ENCODE data around the gene GRM8. TPM values are rescaled to one million over a fixed set of nuclear protein-coding genes. Genes with fewer than 3 reads are reported as not detected.
A peak's percentile ranks its signal among the peaks of the same experiment; 100 is the strongest.

The GRM8 gene
- not detected for polyA plus RNA-seq (2013, experiment 1 of 2; ENCODE audit: insufficient read length)
- polyA plus RNA-seq (2013, experiment 2 of 2; ENCODE audit: insufficient read length): not detected

DNA sequence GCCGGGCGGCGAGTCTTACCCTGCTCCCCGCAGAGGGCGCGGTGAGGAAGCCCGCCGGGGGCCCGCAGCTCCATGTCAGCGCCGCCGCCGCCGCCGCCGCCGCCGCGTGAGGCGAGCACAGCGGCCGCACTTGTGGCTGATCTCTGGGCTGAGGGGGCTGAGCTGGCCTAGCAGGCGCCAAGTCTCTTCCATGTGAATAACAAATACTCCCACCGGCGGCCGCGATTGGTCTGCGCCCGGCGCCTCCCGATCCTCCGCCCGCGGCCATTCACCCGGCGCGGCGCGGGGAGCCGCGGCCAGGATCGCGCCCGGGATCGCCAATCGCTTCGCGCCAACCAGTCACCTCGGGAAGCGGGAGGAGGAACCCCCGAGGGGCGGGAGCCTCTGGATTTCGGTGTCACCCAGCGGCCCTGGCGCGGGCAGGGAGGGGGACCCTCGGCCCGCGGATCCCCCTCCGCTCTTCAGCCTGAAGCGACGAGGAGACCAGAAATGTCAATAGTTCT lies at the start of gene GRM8:
TSS of gene GRM8 (minus strand) at position 164 of the 503 bp plus-strand sequence.
- peak; percentile 28 for DNase-seq

DNA sequence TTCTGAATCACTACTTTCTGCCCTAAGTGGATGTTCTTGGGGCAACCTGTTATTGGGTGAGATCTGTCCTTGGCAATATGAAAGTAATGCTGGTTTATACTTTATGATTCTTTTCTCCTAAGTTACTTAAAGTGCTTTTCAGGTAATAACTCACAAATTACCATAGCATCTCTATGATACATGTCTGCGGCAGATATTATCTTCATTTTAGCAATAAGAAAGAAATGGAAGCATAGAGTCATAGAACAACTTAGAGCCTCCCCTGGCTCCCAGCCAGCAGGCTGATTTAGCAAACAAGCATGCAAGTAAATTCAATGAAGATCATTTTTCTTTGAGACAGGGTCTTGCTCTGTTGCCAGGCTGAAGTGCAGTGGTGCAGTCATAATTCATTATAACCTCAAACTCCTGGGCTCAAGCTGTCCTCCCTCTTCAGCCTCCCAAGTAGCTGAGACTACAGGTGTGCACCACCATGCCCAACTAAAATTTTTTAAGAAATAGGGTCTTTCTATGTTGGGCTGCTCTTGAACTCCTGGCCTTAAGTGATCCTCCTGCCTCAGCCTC lies 38.1 kb upstream of the GRM8 start:
- no peak for DNase-seq

- DNase-seq: no peak
Measured at GRCh38 chr7:127290116-127290655, 37.4 kb upstream of the GRM8 start.

GRCh38 chr7:127287133-127287532 lies 34.4 kb upstream of the GRM8 start:
- DNase-seq: no peak

- no peak for DNase-seq
Measured at GRCh38 chr7:127270093-127270492, 17.4 kb upstream of the GRM8 start.

DNA sequence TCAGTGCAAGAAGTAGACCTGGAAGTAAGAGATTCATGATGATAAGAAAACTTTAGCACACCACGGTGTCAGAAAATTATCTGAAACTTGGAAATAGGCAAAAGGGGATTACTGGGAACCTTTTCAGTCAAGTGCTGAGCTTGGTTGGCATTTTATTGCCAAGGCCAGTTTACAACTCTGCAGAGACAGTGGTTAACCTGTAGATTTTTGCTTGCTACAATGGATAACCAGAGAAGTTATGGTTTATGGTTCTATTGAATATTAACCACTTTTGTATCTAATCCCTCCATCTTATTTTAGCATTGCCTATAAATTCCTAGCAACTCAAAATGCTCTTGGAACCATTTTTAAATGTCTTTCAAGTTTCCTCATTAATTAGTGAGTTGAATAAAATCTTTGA lies 13.3 kb upstream of the GRM8 start:
- no peak for DNase-seq

- no peak for DNase-seq
Measured at GRCh38 chr7:127264219-127264618, 11.5 kb upstream of the GRM8 start.

DNA sequence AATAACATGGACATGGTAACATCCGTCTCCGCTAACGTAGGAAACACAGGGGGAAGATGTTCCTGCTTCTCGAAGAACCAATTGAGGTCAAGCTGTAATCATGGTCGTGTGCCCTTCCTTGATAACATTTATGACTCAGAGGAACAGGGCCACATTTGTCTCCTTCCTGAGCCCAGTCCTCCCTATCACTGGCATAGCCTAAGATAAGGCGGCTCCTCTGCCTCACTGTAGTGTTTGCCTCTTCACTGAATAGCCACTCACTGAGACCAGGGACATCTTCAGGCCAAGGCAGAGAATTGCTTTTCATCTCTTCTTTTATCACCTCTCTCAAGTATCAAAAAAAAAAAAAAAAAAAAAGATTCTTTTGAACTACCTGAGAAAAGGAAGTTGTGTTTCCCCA lies 5.4 kb upstream of the GRM8 start:
- DNase-seq: no peak

DNA sequence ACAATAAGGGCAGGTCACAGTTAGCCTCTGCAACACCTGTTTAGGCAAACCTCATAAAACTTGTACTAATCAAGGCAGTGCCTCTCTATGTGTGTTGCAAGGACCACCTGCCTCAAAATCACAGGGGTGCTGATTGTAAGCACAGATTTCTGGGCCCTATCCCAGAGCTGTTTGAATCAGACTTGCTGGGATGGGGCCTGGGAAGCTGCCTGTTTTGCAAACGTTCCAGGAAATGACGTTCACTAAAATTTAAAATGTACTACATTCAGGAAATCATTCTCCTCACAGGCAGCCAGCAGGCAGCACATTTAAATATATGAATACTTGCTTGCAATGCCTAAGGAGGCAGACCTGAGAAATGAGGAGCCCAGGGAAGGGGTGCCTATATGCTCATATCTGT lies 4.3 kb upstream of the GRM8 start:
- no peak for DNase-seq

GRCh38 chr7:127256041-127256725 lies 3.4 kb upstream of the GRM8 start:
- no peak for DNase-seq

DNA sequence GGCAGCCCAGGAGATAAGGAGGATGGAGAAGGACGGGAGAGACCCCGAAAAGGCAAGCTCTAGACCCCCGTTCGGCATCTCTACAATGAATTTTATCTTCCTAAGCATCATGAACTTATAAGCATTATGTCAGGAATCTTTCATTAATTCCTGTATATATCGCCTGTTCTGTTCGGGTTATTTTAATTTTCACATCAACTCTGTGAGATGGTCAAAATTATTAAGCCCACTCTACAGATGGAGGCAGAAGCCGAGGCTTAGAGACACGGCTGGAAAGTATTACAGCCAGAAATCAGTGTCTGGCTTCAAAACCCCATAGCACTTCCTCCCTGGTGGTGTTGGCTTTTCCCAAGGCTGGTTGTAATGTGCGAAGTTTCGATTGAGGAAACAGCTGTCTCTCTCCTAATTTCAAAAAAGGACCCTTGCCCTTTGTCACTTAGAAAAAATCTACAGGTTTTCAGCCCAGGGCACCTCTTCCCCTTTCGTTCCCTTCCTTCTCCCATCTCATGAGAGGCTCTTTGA lies 1.5 kb upstream of the GRM8 start:
- DNase-seq: no peak

DNA sequence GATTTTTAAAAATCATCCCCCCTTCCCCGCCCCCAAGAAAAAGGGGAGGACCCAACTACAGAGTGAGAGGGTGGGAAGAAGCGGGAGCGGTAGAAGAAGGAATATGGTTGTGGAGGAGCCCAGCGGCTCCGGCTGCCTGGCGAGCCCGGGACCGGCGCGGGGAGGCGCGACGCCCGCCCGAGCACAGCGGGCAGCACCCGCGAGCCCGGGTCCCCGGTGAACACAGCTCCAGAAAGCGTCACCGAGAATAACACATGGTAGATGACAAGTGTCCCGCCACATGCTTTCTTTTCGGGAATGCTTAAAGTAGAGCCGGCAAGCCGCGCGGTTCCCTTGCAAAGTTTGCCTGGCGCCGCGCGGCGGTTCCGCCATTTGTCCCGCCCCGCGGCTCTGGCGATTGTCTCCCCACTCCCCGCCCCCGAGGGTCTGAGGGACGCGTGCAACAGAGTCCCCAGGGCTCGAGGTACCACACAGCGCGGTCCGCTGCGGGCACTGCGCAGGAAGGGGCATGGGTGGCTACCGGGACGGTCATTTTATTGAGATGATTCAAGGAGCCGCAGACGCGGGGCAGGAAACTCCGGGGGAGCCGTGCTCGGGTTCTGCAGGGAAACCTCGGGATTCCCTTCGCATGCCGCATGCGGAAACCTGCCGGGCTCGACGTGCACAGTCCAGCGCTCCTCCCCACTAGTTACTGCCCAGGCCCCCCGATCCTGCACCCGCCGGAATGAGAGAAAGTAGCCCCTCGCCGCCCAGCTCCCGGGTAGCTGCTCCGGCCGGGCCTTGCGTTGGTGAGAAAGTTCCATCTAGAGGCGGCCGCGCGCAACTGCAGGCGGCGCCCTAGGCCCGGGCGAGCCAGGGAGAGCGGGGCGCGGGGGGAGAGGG lies 781 bp upstream of the GRM8 start:
- DNase-seq: peak; percentile 39

DNA sequence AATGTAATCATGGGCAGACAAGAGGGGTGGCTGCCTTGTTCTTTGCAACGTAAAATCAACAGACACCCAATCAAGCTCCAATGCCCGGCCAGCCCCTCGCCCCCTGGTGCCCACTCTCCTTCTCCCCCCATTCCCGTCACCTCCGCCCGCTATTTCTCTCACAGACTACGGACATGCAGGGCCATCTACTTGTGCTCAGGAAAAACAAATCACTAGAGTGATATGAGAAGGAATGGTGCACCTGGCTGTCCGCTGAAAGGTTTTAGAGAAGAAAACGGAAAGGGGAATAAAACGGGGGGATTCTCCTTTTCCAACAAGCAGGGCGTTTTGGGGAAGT lies 396 bp downstream of the GRM8 start:
- DNase-seq: no peak

GRCh38 chr7:127251465-127252376 lies 1.0 kb downstream of the GRM8 start:
- DNase-seq: no peak

DNA sequence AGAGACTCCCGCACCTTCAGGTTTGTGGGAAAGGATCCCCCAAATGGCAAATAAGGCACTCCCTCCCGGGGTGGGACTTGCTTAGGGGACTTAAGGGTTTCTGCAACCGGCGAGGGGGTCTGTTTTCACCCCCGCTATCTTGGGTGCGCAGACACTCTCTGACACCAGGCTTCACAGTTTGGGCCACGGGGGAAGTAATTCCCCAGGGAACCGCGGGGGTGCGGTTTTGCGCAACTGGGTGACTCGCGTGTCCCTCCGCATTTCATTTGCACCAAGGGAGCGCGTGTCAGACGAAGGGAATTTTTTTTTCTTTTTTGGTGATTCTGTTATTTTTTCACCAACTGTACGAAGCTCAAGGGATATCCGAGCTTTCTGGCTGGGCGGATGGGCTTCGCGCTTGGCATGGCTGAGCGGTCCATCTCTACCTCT lies 1.7 kb downstream of the GRM8 start:
- no peak for DNase-seq

DNA sequence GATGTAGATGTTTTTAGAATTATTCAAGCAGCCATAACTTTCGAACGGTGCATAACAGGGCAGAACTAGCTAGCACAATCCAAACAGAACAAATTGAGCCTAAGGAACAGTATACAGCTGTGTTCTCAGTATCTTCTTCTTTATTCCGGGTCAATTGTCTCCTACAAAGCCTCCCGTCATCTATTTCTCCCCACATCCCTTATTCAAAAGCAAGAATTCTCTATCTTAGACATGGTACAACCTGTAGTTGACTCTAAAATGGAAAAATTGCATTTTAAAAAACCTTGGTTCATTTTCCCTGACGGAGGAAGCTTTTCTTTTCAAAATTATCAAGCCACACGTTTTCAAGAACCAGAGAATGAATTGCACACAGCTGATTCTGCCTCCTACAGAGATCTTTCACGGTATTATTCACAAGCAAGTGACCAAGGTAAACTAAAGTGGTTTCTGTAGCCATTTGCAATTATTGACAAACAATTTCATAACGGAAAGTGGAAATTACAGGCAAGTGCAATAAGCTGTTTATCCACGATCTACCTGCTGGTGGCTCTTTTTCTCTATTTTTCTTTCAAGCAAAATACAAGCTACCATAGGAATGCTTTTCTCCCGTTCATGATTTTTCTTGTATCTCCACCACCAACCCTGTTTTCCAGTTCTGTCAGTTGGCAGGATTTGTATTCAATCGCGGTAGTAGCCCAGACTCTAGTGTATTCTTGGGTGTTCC lies 2.3 kb downstream of the GRM8 start:
- DNase-seq: no peak

GRCh38 chr7:127245607-127246006 lies 7.1 kb downstream of the GRM8 start:
- DNase-seq: no peak

DNA sequence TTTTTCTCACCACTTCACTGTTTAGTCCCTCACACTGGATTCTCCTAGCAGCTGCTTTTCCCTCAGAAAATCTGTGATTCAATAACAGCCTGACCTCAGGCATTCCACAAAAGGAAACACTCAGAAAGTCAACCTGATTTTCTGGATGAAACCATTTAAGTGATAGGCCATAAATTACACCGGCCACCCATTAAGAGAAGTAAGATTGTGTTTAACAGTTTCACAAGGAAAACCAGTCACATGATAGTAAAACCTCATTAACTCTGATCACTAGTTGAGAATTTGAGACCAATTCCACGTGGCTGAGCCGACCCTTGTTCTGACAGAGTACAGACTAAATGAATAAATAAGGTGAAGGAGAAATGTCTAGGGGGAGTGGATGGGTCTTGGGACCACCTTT lies 7.7 kb downstream of the GRM8 start:
- no peak for DNase-seq

DNA sequence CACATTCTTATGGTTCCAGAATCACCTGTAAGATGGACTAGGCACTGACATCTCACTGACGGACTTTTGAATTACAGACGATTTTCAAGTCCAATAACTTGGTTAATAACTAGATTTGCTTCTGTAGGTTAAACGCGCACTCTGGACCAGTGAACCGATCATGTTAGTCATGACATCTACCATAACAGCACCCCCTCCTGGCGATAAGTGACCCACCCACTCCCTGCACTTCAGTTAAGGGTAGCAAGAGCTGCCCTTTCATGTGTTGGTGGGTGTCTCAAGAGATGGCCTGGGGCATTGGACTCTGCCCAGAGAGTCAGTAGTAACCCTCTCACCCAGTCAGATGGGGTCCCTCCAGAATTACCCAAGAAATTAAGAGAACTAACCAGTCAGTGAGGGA lies 12.9 kb downstream of the GRM8 start:
- DNase-seq: no peak

DNA sequence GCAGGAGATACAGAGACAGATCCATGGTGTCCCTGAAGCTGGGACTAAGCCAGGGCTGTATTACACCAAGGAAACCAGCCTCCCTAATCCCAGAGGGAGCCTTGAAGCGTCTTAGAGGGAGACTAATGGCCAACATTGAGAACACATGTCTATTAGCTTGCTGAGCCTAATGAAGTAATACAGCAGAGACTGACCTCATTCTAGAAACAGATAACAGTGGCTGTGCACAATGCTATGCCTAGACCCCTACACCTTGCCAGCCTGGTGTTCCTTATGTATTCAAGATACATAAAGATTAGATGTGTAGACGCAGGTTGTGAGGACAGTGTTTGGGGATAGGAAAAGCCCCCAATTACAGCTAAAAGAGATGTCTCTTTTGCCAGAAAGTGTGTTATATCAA lies 19.1 kb downstream of the GRM8 start:
- no peak for DNase-seq

DNA sequence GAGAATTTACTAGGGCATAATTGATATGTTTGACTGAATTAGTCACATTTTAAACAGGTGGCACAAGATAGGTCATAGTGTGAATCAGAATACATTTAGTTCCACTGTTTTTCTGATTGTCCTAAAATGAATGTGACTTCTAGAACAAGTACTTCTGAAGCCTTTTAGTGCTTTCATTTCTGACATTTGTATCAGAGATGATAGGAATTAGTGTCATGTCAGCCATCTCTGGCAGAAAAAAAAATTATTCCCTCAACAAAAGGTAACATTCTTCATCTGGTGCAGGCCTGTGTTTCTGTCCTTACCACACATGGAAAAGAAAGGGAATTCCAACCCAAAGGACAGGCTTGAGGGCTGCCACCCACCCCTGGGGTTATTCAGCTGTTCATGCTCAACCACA lies 21.3 kb downstream of the GRM8 start:
- DNase-seq: no peak

Measured in fibroblast of skin of abdomen (primary cell).